GM19395 (cell line): ENCODE measurements around the gene RASGRF1.

Source experiments
- ATAC-seq: cut with Tn5 transposase; IDR thresholded peaks from one replicate; pipeline ENCODE4 v1.9.1; 2021; ENCODE audit warnings: mild to moderate bottlenecking, moderate library complexity; ENCODE audit not compliant: unreplicated experiment

Gene RASGRF1

GRCh38 chr15:78960308-78960707 is 130.3 kb downstream of the RASGRF1 start:
- no peak for ATAC-seq

GRCh38 chr15:78959360-78959759 is 131.2 kb downstream of the RASGRF1 start:
- ATAC-seq = no peak

GRCh38 chr15:78957416-78958093 is 133.0 kb downstream of the RASGRF1 start:
- ATAC-seq = no peak

- ATAC-seq = no peak
Observed at GRCh38 chr15:78956937-78957336, 133.6 kb downstream of the RASGRF1 start.

GRCh38 chr15:78955355-78955754 is 135.2 kb downstream of the RASGRF1 start:
- ATAC-seq = no peak

GRCh38 chr15:78951841-78952238 is 138.7 kb downstream of the RASGRF1 start:
- no peak for ATAC-seq

GRCh38 chr15:78950902-78951840 is 139.4 kb downstream of the RASGRF1 start:
- ATAC-seq = no peak

GRCh38 chr15:78950343-78950742 is 140.2 kb downstream of the RASGRF1 start:
- no peak for ATAC-seq

GRCh38 chr15:78949461-78949860 is 141.1 kb downstream of the RASGRF1 start:
- no peak for ATAC-seq

GRCh38 chr15:78947506-78947905 is 143.1 kb downstream of the RASGRF1 start:
- no peak for ATAC-seq

- ATAC-seq = no peak
Observed at GRCh38 chr15:78946493-78946892, 144.1 kb downstream of the RASGRF1 start.

- peak; percentile 67 for ATAC-seq
Observed at GRCh38 chr15:78944669-78945407, 145.7 kb downstream of the RASGRF1 start, which contains the start of gene CTSH. TSS of gene CTSH (minus strand) at chr15:78945046. CDS start at chr15:78944981, 65 bp downstream.

- ATAC-seq = peak; percentile 32
Observed at GRCh38 chr15:78944202-78944625, 146.4 kb downstream of the RASGRF1 start.

GRCh38 chr15:78943692-78944091 is 146.9 kb downstream of the RASGRF1 start:
- no peak for ATAC-seq

- ATAC-seq = no peak
Observed at GRCh38 chr15:78942741-78943140, 147.8 kb downstream of the RASGRF1 start.

GRCh38 chr15:78938658-78939488 is 151.7 kb downstream of the RASGRF1 start:
- ATAC-seq = peak; percentile 78

- no peak for ATAC-seq
Observed at GRCh38 chr15:78937132-78937739, 153.3 kb downstream of the RASGRF1 start.

GRCh38 chr15:78934655-78935023 is 155.9 kb downstream of the RASGRF1 start:
- ATAC-seq = no peak

- ATAC-seq = no peak
Observed at GRCh38 chr15:78933823-78934654, 156.5 kb downstream of the RASGRF1 start.
